GM15510 (cell line): ENCODE results near the gene IFI30.

Experiments
- POLR2A ChIP-seq: IDR thresholded peaks from 3 replicates; pipeline ENCODE4 v1.6.1; 2011; ENCODE audit warnings: borderline replicate concordance; ENCODE audit not compliant: insufficient read length; ENCODE audit errors: extremely low read depth

IFI30 gene

GRCh38 chr19:18223860-18224524 is 50.4 kb downstream of the IFI30 start:
- TF ChIP-seq POLR2A = no peak

- TF ChIP-seq POLR2A = no peak
Observed at GRCh38 chr19:18224525-18225354, 51.1 kb downstream of the IFI30 start.

- TF ChIP-seq POLR2A = no peak
Observed at GRCh38 chr19:18225355-18225701, 51.7 kb downstream of the IFI30 start.

GRCh38 chr19:18225702-18226468 is 52.3 kb downstream of the IFI30 start, which contains the start of gene PDE4C:
Gene PDE4C (minus strand): TSS chr19:18226438. CDS start chr19:18226415, 23 bp downstream.
- TF ChIP-seq POLR2A = no peak

GRCh38 chr19:18226956-18227780 is 53.6 kb downstream of the IFI30 start:
- no peak for TF ChIP-seq POLR2A
